OCI-LY7 (cell line): ENCODE data around the gene FAM120B. TPM values are rescaled to one million over a fixed set of nuclear protein-coding genes. Genes with fewer than 3 reads are reported as not detected.

ENCODE experiments used
- Bru-seq: library from RNA; stranded (reverse); fragments of 400-500 nt; gene quantifications from one replicate; lab custom pipeline; 2021; lab: Mats Ljungman, UMichigan
- BruChase-seq, 2 experiments: library from RNA; stranded (reverse); fragments of 400-500 nt; gene quantifications; one replicate each; lab custom pipeline; 2021; lab: Mats Ljungman, UMichigan
- BruUV-seq: library from RNA; stranded (reverse); fragments of 400-500 nt; replicated peaks from 2 replicates; lab custom pipeline; 2021; lab: Mats Ljungman, UMichigan
- CTCF ChIA-PET: fragments of 300-600 bp; sonication (Branson Sonifier 250); formaldehyde crosslinking; loops from one replicate; lab custom pipeline; 2022; ENCODE audit warnings: antibody characterized with exemption; ENCODE audit not compliant: unreplicated experiment; lab: Charles Lee
- POLR2A ChIA-PET: fragments of 300-600 bp; sonication (Branson Sonifier 250); formaldehyde crosslinking; loops from one replicate; lab custom pipeline; 2022; ENCODE audit warnings: antibody characterized with exemption; lab: Charles Lee
- DNase-seq: peaks from one replicate; pipeline ENCODE4 v3.0.0-alpha.2; 2015; ENCODE audit warnings: low spot score
- H2AFZ ChIP-seq: fragments of 200-600 bp; sonication (generic), shearing (Covaris generic); 2 replicates; pipeline ENCODE4 v1.6.1; 2014; ENCODE audit warnings: mild to moderate bottlenecking, antibody characterized with exemption, low read length, moderate library complexity
- H3K27ac ChIP-seq: fragments of 200-600 bp; sonication (generic); 2 replicates; pipeline ENCODE4 v1.5.1; 2014; ENCODE audit warnings: mixed run types, low read depth, mild to moderate bottlenecking, moderate library complexity, low read length, inconsistent platforms; ENCODE audit not compliant: poor library complexity, severe bottlenecking
- H3K36me3 ChIP-seq: fragments of 200-600 bp; sonication (generic); 2 replicates; pipeline ENCODE4 v1.6.1; 2014; ENCODE audit warnings: mild to moderate bottlenecking, antibody characterized with exemption, low read length, moderate library complexity, mixed read lengths; ENCODE audit not compliant: insufficient read depth
- H3K4me1 ChIP-seq: fragments of 200-600 bp; sonication (generic); 2 replicates; pipeline ENCODE4 v1.5.1; 2014; ENCODE audit warnings: mild to moderate bottlenecking, low read length; ENCODE audit not compliant: insufficient read depth, poor library complexity, severe bottlenecking
- H3K4me2 ChIP-seq: fragments of 200-600 bp; sonication (generic); 2 replicates; pipeline ENCODE4 v1.6.1; 2014; ENCODE audit warnings: mild to moderate bottlenecking, low read length
- H3K4me3 ChIP-seq: fragments of 200-600 bp; sonication (generic); 2 replicates; pipeline ENCODE4 v1.5.1; 2014; ENCODE audit warnings: mild to moderate bottlenecking, low read depth, low read length; ENCODE audit not compliant: poor library complexity, severe bottlenecking
- H3K79me2 ChIP-seq: fragments of 200-600 bp; sonication (generic); 2 replicates; pipeline ENCODE4 v1.6.1; 2016; ENCODE audit warnings: low read depth, mild to moderate bottlenecking, low read length, moderate library complexity, mixed read lengths; ENCODE audit not compliant: insufficient read depth
- H3K9me2 ChIP-seq: fragments of 200-600 bp; sonication (generic); 2 replicates; pipeline ENCODE4 v1.6.1; 2016; ENCODE audit warnings: mild to moderate bottlenecking, low read length, mixed read lengths; ENCODE audit not compliant: insufficient read depth
- H3K9me3 ChIP-seq: fragments of 200-600 bp; sonication (generic); 2 replicates; pipeline ENCODE4 v1.6.1; 2014; ENCODE audit warnings: mild to moderate bottlenecking, mixed run types, low read length, mixed read lengths
- H4K20me1 ChIP-seq: fragments of 200-600 bp; sonication (generic); 2 replicates; pipeline ENCODE4 v1.6.1; 2014; ENCODE audit warnings: mild to moderate bottlenecking, antibody characterized with exemption, low read length, moderate library complexity, mixed read lengths; ENCODE audit not compliant: insufficient read depth
- CTCF ChIP-seq: fragments of 200-600 bp; sonication (generic); conservative IDR thresholded peaks from 2 replicates; pipeline ENCODE4 v1.5.1; 2014; ENCODE audit warnings: mild to moderate bottlenecking, antibody characterized with exemption, low read length, moderate library complexity, mixed read lengths
- EZH2phosphoT487 ChIP-seq: fragments of 200-600 bp; sonication (generic); IDR thresholded peaks from 2 replicates; pipeline ENCODE4 v1.6.1; 2018; ENCODE audit warnings: low read depth, borderline replicate concordance, mild to moderate bottlenecking, mixed run types, antibody characterized with exemption, low read length, moderate library complexity, mixed read lengths
- intact Hi-C: fragments of 100-400 bp; cut with micrococcal nuclease; formaldehyde crosslinking; loops from one replicate; pipeline ENCODE4 v1.10.0; 2022; ENCODE audit not compliant: unreplicated experiment
- long read RNA-seq: library from polyadenylated mRNA; stranded (forward); transcript quantifications from one replicate; pipeline ENCODE4 v2.0.0, GENCODE V29; 2022
- total RNA-seq, 2 experiments: library from RNA; depleted of rRNA in 1 of 2; stranded (reverse); fragments of >200 nt in 1 of 2; shearing (Covaris generic) in 1 of 2; gene quantifications; 2 replicates each; pipeline ENCODE4 v1.2.3, GENCODE V29; 2014 to 2022

The FAM120B gene
- 12.8 and 15.2 TPM in 2 replicates for total RNA-seq (2014; rRNA removed; shearing (Covaris generic))
- total RNA-seq (2022): 32.9 and 34.8 TPM in 2 replicates
- Bru-seq, nascent RNA: percentile 78 among the genes with signal in this experiment
- BruChase-seq, experiment 1, labeled RNA remaining after a 6-hour chase: percentile 75 among the genes with signal in this experiment
- percentile 80 among the genes with signal in this experiment for BruChase-seq, experiment 2, labeled RNA remaining after a 2-hour chase
- long read RNA-seq, full-length matches to known transcripts: 25 of 48 reads
- long read RNA-seq, partial matches to known transcripts: 6 of 48 reads
- long read RNA-seq, other reads (novel, unspliced or antisense): 17 of 48 reads

- H3K9me3 ChIP-seq: no peaks in the 10 kb centered on the region
- no TSS peak for BruUV-seq
- peaks cover 14% of the 10 kb centered on the region; the same call in 1 of the 2 replicates for H4K20me1 ChIP-seq
- DNase-seq: peak; percentile 96
- ChIA-PET CTCF (no interaction called here), POLR2A (no interaction called here)
- H3K4me3 ChIP-seq: peak within 1 kb of the TSS; percentile 93
- peaks cover 30% of the 10 kb centered on the region for H3K4me1 ChIP-seq
- peaks cover 15% of the 10 kb centered on the region; the same call in 1 of the 2 replicates for H3K36me3 ChIP-seq
- peak within 1 kb of the TSS; percentile 90 for H2AFZ ChIP-seq
- no peak for TF ChIP-seq EZH2phosphoT487
- TF ChIP-seq CTCF: no peak
- peak within 1 kb of the TSS; percentile 61 for H3K27ac ChIP-seq
- no peaks in the 10 kb centered on the region for H3K9me2 ChIP-seq
- H3K79me2 ChIP-seq: peaks cover 45% of the 10 kb centered on the region
- H3K4me2 ChIP-seq: peak within 1 kb of the TSS; percentile 99
- intact Hi-C loops: loop anchor here (10.0 kb wide), 1 partner anchor 248 kb away; the partner anchor contains the start of genes PSMB1 and TBP
Measured at GRCh38 chr6:170306324-170307079, at the start of gene FAM120B. Gene FAM120B (plus strand): TSS chr6:170306758. CDS start chr6:170317391, 10,633 bp downstream.

GRCh38 chr6:170257376-170257775 lies 49.2 kb upstream of the FAM120B start:
- intact Hi-C loops: no loop called here
- no peaks in the 10 kb centered on the region for H3K9me3 ChIP-seq
- no peak overlapping the region for H3K4me2 ChIP-seq
- H3K4me1 ChIP-seq: no peaks in the 10 kb centered on the region
- H2AFZ ChIP-seq: no peak overlapping the region
- CTCF ChIA-PET: no interaction called here
- no peak overlapping the region for H3K4me3 ChIP-seq
- no TSS peak for BruUV-seq
- no peaks in the 10 kb centered on the region for H3K9me2 ChIP-seq
- no peaks in the 10 kb centered on the region for H3K79me2 ChIP-seq
- DNase-seq: no peak
- no peak overlapping the region for H3K27ac ChIP-seq
- no peaks in the 10 kb centered on the region for H4K20me1 ChIP-seq
- H3K36me3 ChIP-seq: no peaks in the 10 kb centered on the region
- TF ChIP-seq EZH2phosphoT487: no peak
- no peak for TF ChIP-seq CTCF
- POLR2A ChIA-PET: interaction anchor here (0.7 kb wide), 1 partner anchor 999 kb away, joined by 3 read pairs; no protein-coding TSS in a partner anchor
